Testis (tissue), 2 donors: ENCODE results near the gene MBP.

Experiments
- CTCF ChIP-seq, 3 experiments: fragments of 450-650 bp in 2 of 3; fragments of 200-600 bp in 1 of 3; sonication (generic) in 1 of 3; IDR thresholded peaks; one replicate each; pipeline ENCODE4 v1.5.1; 2016 to 2019; ENCODE audit warnings: antibody characterized with exemption in 3 of 3, mild to moderate bottlenecking in 2 of 3, moderate library complexity in 1 of 3
- POLR2A ChIP-seq: fragments of 450-650 bp; IDR thresholded peaks from one replicate; pipeline ENCODE4 v1.6.1; 2017; ENCODE audit warnings: antibody characterized with exemption, mild to moderate bottlenecking, moderate library complexity

- TF ChIP-seq CTCF (IDR thresholded peaks at IDR 0.05): no peak
- no peak for TF ChIP-seq POLR2A
Observed at GRCh38 chr18:76955524-76956170, 176.9 kb downstream of the MBP start.
